Measurements from ENCODE around the gene PDXP. TPM values are rescaled to one million over a fixed set of nuclear protein-coding genes. Genes with fewer than 3 reads are reported as not detected.

The PDXP gene
- polyA plus RNA-seq, 1 donor (not counting 4 experiments of a cell fraction or from before 2014, with no cell fraction given), result 5.2 TPM

GRCh38 chr22:37710675-37711074 is 52.2 kb downstream of the PDXP start:
- H3K4me2 ChIP-seq (ENCODE audit: control insufficient read depth, extremely low read depth, insufficient read depth, low read depth, low read length), result no peak overlapping the region
- H3K27ac ChIP-seq (ENCODE audit: control insufficient read depth, insufficient read depth, low read length), result no peak overlapping the region
- no peaks in the 10 kb centered on the region for H4K20me1 ChIP-seq (ENCODE audit: control insufficient read depth, extremely low read depth, insufficient read depth, low read length)
- no peak for DNase-seq (ENCODE audit: low read depth, low spot score)
- dilution Hi-C loops (cut with MboI; ENCODE audit: extremely low pct_ligation_motif_present, low sequenced_read_pairs), result no loop called here
- no peaks in the 10 kb centered on the region for H3K9me1 ChIP-seq (ENCODE audit: control insufficient read depth, extremely low read depth, insufficient read depth, low read length)
- H3K9me3 ChIP-seq (ENCODE audit: control insufficient read depth, low read depth, low read length), result no peaks in the 10 kb centered on the region
- H3K36me3 ChIP-seq (ENCODE audit: control insufficient read depth in 2 of 2, extremely low read depth in 1 of 2, insufficient read depth in 2 of 2, low read length in 2 of 2), result peaks cover 0 to 2% of the 10 kb centered on the region in 2 experiments
- no peaks in the 10 kb centered on the region for H3K27me3 ChIP-seq (ENCODE audit: control insufficient read depth, extremely low read depth, insufficient read depth, low read length)
- no peak overlapping the region for H2AFZ ChIP-seq (ENCODE audit: control insufficient read depth, low read length)
- no peaks in the 10 kb centered on the region for H3K79me2 ChIP-seq (ENCODE audit: control insufficient read depth, insufficient read depth, low read length)
- no peak overlapping the region for H3K4me3 ChIP-seq (ENCODE audit: control insufficient read depth in 2 of 3, extremely low read depth in 1 of 3, insufficient read depth in 2 of 3, low read depth in 1 of 3, low read length in 3 of 3)
- peaks cover 3% of the 10 kb centered on the region for H3K4me1 ChIP-seq (ENCODE audit: control insufficient read depth, extremely low read depth, insufficient read depth, low read length)
- no peak for FAIRE-seq
- H3K9ac ChIP-seq (ENCODE audit: control insufficient read depth, extremely low read depth, insufficient read depth, low read length), result no peak overlapping the region
- TF ChIP-seq EZH2 (IDR thresholded peaks at IDR 0.05; ENCODE audit: low read length), result no peak
- no peak for TF ChIP-seq CTCF (optimal IDR thresholded peaks at IDR 0.05 in 1 of 3, IDR thresholded peaks at IDR 0.05 in 1 of 3, conservative IDR thresholded peaks at IDR 0.05 in 1 of 3; ENCODE audit: extremely low read depth in 1 of 3, insufficient read depth in 2 of 3, low read length in 3 of 3)

DNA sequence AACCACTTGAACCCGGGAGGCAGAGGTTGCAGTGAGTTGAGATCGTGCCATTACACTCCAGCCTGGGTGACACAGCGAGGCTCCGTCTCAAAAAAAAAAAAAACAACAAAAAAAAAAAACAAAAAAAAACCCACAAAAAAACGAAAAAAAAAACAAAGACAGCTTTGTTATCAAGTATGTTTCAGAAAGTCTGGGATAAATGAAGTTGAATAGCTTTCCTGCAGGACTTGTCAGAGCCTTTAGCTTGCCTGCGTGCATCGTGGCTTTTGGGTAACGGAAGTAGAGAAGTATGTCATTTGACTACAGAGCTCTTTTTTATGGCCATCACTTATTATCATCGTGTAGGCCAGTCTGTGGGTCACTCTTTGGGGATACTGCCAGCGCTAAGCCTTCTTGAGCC is 53.0 kb downstream of the PDXP start:
- no peak overlapping the region for H3K27ac ChIP-seq (ENCODE audit: control insufficient read depth, insufficient read depth, low read length)
- peaks cover 5% of the 10 kb centered on the region for H3K4me1 ChIP-seq (ENCODE audit: control insufficient read depth, extremely low read depth, insufficient read depth, low read length)
- no peak overlapping the region for H2AFZ ChIP-seq (ENCODE audit: control insufficient read depth, low read length)
- no peaks in the 10 kb centered on the region for H3K9me3 ChIP-seq (ENCODE audit: control insufficient read depth, low read depth, low read length)
- no peaks in the 10 kb centered on the region for H4K20me1 ChIP-seq (ENCODE audit: control insufficient read depth, extremely low read depth, insufficient read depth, low read length)
- DNase-seq (ENCODE audit: low read depth, low spot score) (no peak), FAIRE-seq (no peak)
- no peaks in the 10 kb centered on the region for H3K9me1 ChIP-seq (ENCODE audit: control insufficient read depth, extremely low read depth, insufficient read depth, low read length)
- peaks cover 0 to 2% of the 10 kb centered on the region in 2 experiments for H3K36me3 ChIP-seq (ENCODE audit: control insufficient read depth in 2 of 2, extremely low read depth in 1 of 2, insufficient read depth in 2 of 2, low read length in 2 of 2)
- TF ChIP-seq CTCF (optimal IDR thresholded peaks at IDR 0.05 in 1 of 3, IDR thresholded peaks at IDR 0.05 in 1 of 3, conservative IDR thresholded peaks at IDR 0.05 in 1 of 3; ENCODE audit: extremely low read depth in 1 of 3, insufficient read depth in 2 of 3, low read length in 3 of 3), result no peak
- no peak for TF ChIP-seq EZH2 (IDR thresholded peaks at IDR 0.05; ENCODE audit: low read length)
- H3K27me3 ChIP-seq (ENCODE audit: control insufficient read depth, extremely low read depth, insufficient read depth, low read length), result no peaks in the 10 kb centered on the region
- no peaks in the 10 kb centered on the region for H3K79me2 ChIP-seq (ENCODE audit: control insufficient read depth, insufficient read depth, low read length)
- no peak overlapping the region for H3K9ac ChIP-seq (ENCODE audit: control insufficient read depth, extremely low read depth, insufficient read depth, low read length)
- no peak overlapping the region for H3K4me2 ChIP-seq (ENCODE audit: control insufficient read depth, extremely low read depth, insufficient read depth, low read depth, low read length)
- H3K4me3 ChIP-seq (ENCODE audit: control insufficient read depth in 2 of 3, extremely low read depth in 1 of 3, insufficient read depth in 2 of 3, low read depth in 1 of 3, low read length in 3 of 3), result no peak overlapping the region
- dilution Hi-C loops (cut with MboI; ENCODE audit: extremely low pct_ligation_motif_present, low sequenced_read_pairs), result no loop called here

All from keratinocyte (primary cell).